HepG2 (cell line): ENCODE results near the gene CTNNAL1. TPM values are rescaled to one million over a fixed set of nuclear protein-coding genes. Genes with fewer than 3 reads are reported as not detected.
A peak's percentile ranks its signal among the peaks of the same experiment; 100 is the strongest.

Experiments
- ATAC-seq: fragments of 200-7000 bp; cut with Tn5 transposase; 3 replicates; pipeline ENCODE4 v1.9.1; 2020; ENCODE audit warnings: mild to moderate bottlenecking, moderate library complexity
- BruUV-seq: library from RNA; stranded (reverse); fragments of 400-500 nt; replicated peaks from 2 replicates; lab custom pipeline; 2021; lab: Mats Ljungman, UMichigan
- CTCF ChIA-PET: fragments of 300-600 bp; formaldehyde crosslinking; extraction: SDS; loops from one replicate; lab custom pipeline; 2021; ENCODE audit warnings: low total read pairs, inconsistent platforms, low intra/inter-chr PET ratio; lab: Yijun Ruan, JAX
- POLR2A ChIA-PET: fragments of 350-600 bp; sonication (Branson Sonifier 250); formaldehyde crosslinking; loops from one replicate; lab custom pipeline; 2020; ENCODE audit warnings: antibody characterized with exemption, inconsistent platforms; lab: Yijun Ruan, JAX
- DNase-seq: peaks from one replicate; pipeline ENCODE4 v3.0.0-alpha.2; 2015; ENCODE audit warnings: low spot score
- FAIRE-seq: peaks from 3 replicates; lab custom pipeline; 2011; peaks lifted over from hg19 to GRCh38; lab: Jason Lieb, UNC
- H2AFZ ChIP-seq: one replicate; pipeline ENCODE4 v1.6.1; 2011; ENCODE audit warnings: low read length, inconsistent platforms
- H3K27ac ChIP-seq: fragments of 300-600 bp; 3 replicates; pipeline ENCODE4 v1.8.0; 2011; ENCODE audit warnings: mixed run types, mild to moderate bottlenecking, mixed read lengths, low read length, inconsistent platforms; ENCODE audit not compliant: insufficient read depth; ENCODE audit errors: extremely low read length
- H3K27me3 ChIP-seq, 2 experiments: fragments of 200-600 bp in 1 of 2; 2 replicates in 1 of 2; 3 replicates in 1 of 2; pipeline versions ENCODE4 v1.6.0 to v1.8.0; 2011; ENCODE audit warnings: low read length in 2 of 2, mild to moderate bottlenecking in 2 of 2, moderate library complexity in 2 of 2, inconsistent platforms in 1 of 2; ENCODE audit not compliant: insufficient read depth in 2 of 2, control insufficient read depth in 1 of 2
- H3K36me3 ChIP-seq, 2 experiments: fragments of 200-600 bp in 1 of 2; replicated peaks in 1 of 2; 2 replicates in 1 of 2; 3 replicates in 1 of 2; pipeline versions ENCODE4 v1.5.1 to v1.8.0; 2011; ENCODE audit warnings: low read length in 2 of 2, inconsistent platforms in 1 of 2; ENCODE audit not compliant: insufficient read depth in 2 of 2, control insufficient read depth in 1 of 2
- H3K4me1 ChIP-seq: 2 replicates; pipeline ENCODE4 v1.5.1; 2012; ENCODE audit warnings: low read length, inconsistent platforms; ENCODE audit not compliant: insufficient read depth
- H3K4me2 ChIP-seq: 2 replicates; pipeline ENCODE4 v1.6.0; 2011; ENCODE audit warnings: low read depth, low read length, inconsistent platforms
- H3K4me3 ChIP-seq, 3 experiments: fragments of 200-600 bp in 1 of 3; sonication (generic), shearing (Covaris generic) in 1 of 3; replicated peaks in 1 of 3; 2 replicates each; pipeline ENCODE4 v1.5.1; 2011 to 2016; ENCODE audit warnings: low read length in 3 of 3, inconsistent platforms in 2 of 3, low read depth in 2 of 3, mild to moderate bottlenecking in 2 of 3, control low read depth in 1 of 3, mixed read lengths in 1 of 3; ENCODE audit not compliant: insufficient read depth in 1 of 3
- H3K79me2 ChIP-seq: one replicate; pipeline ENCODE4 v1.6.1; 2011; ENCODE audit warnings: low read length, inconsistent platforms; ENCODE audit not compliant: insufficient read depth
- H3K9ac ChIP-seq: 2 replicates; pipeline ENCODE4 v1.6.0; 2011; ENCODE audit warnings: mild to moderate bottlenecking, low read depth, low read length, inconsistent platforms; ENCODE audit not compliant: insufficient read depth
- H3K9me3 ChIP-seq: 2 replicates; pipeline ENCODE4 v1.5.1; 2012; ENCODE audit warnings: mild to moderate bottlenecking, low read length
- H4K20me1 ChIP-seq: 2 replicates; pipeline ENCODE4 v1.6.0; 2011; ENCODE audit warnings: inconsistent platforms, mild to moderate bottlenecking, low read length, moderate library complexity; ENCODE audit not compliant: insufficient read depth
- NCOA2 ChIP-seq: sonication (generic); formaldehyde crosslinking; IDR thresholded peaks from 2 replicates; pipeline ENCODE4 v1.8.0; 2022; ENCODE audit warnings: inconsistent platforms
- NCOR1 ChIP-seq: fragments of 200-600 bp; sonication (generic); IDR thresholded peaks from 2 replicates; pipeline ENCODE4 v1.7.0; 2017; ENCODE audit warnings: antibody characterized with exemption, low read length, borderline replicate concordance
- SKI ChIP-seq: fragments of 450-650 bp; IDR thresholded peaks from one replicate; pipeline ENCODE4 v1.6.1; 2018; ENCODE audit warnings: mild to moderate bottlenecking; ENCODE audit not compliant: partially characterized antibody
- SMAD9 ChIP-seq: sonication (generic); formaldehyde crosslinking; IDR thresholded peaks from 2 replicates; pipeline ENCODE4 v1.5.1; 2020; ENCODE audit warnings: mild to moderate bottlenecking, missing genetic modification reagents
- SP5 ChIP-seq: IDR thresholded peaks from 2 replicates; pipeline ENCODE4 v1.6.1; 2016; ENCODE audit warnings: low read depth, borderline replicate concordance
- STAT5B ChIP-seq: sonication (generic); formaldehyde crosslinking; IDR thresholded peaks from 2 replicates; pipeline ENCODE4 v1.4.0; 2020; ENCODE audit warnings: missing genetic modification reagents
- TP53 ChIP-seq: sonication (generic); formaldehyde crosslinking; conservative IDR thresholded peaks from 2 replicates; pipeline ENCODE4 v1.4.0; 2020; ENCODE audit warnings: missing genetic modification reagents
- ZFP36L2 ChIP-seq: sonication (generic); formaldehyde crosslinking; IDR thresholded peaks from 2 replicates; pipeline ENCODE4 v1.4.0; 2020; ENCODE audit warnings: missing genetic modification reagents
- WGBS: methylation state at CpG from one replicate; pipeline ENCODE4 v1.1.6; 2017; ENCODE audit warnings: low lambda C conversion rate; 5-methylcytosine and 5-hydroxymethylcytosine counted together
- in situ Hi-C: cut with HindIII; loops from 2 replicates; pipeline ENCODE4 v1.10.0; 2017; ENCODE audit warnings: low pct_unique_long_range_greater_than_20kb; ENCODE audit not compliant: extremely low pct_ligation_motif_present
- intact Hi-C: fragments of 100-400 bp; cut with micrococcal nuclease; formaldehyde crosslinking; loops from one replicate; pipeline ENCODE4 v1.10.0; 2022; ENCODE audit not compliant: unreplicated experiment
- polyA plus RNA-seq, 8 experiments: library from polyadenylated mRNA; depleted of rRNA in 3 of 8; stranded (reverse) in 7 of 8; unstranded in 1 of 8; fragments of >200 nt; fragmentation: Illumina TruSeq in 4 of 8; extraction: Trizol in 4 of 8; gene quantifications; 2 replicates each; pipeline versions ENCODE4 v1.2.1 to v1.2.3, GENCODE V29; 2011 to 2016; ENCODE audit warnings: low read depth in 4 of 8, missing spikeins in 1 of 8, mixed read lengths in 1 of 8; ENCODE audit not compliant: insufficient read depth in 1 of 8
- total RNA-seq, 5 experiments: library from RNA; depleted of rRNA; stranded (reverse); fragments of >200 nt; fragmentation: Illumina TruSeq; extraction: Trizol; gene quantifications; 2 replicates each; pipeline ENCODE4 v1.2.3, GENCODE V29; 2016; ENCODE audit warnings: low read depth in 1 of 5
- TF ChIP-seq, protein P1 (sequence below): sonication (generic); formaldehyde crosslinking; IDR thresholded peaks from 2 replicates; pipeline ENCODE4 v1.4.0; 2020; ENCODE audit warnings: mild to moderate bottlenecking, missing genetic modification reagents
- TF ChIP-seq, protein P2 (sequence below): sonication (generic); formaldehyde crosslinking; IDR thresholded peaks from 2 replicates; pipeline ENCODE4 v1.4.0; 2020; ENCODE audit warnings: mild to moderate bottlenecking, missing genetic modification reagents
- TF ChIP-seq, protein P3 (sequence below): sonication (generic); formaldehyde crosslinking; IDR thresholded peaks from 2 replicates; pipeline ENCODE4 v1.4.0; 2020; ENCODE audit warnings: missing genetic modification reagents
- TF ChIP-seq, protein P4 (sequence below): sonication (generic); formaldehyde crosslinking; IDR thresholded peaks from 2 replicates; pipeline ENCODE4 v1.5.0; 2020; ENCODE audit warnings: missing genetic modification reagents

CTNNAL1 gene
- total and polyA plus RNA-seq, 2 of the 13 experiments (the other 11 are each of a cell fraction or from before 2014, with no cell fraction given) = 32.0 to 162 TPM

DNA sequence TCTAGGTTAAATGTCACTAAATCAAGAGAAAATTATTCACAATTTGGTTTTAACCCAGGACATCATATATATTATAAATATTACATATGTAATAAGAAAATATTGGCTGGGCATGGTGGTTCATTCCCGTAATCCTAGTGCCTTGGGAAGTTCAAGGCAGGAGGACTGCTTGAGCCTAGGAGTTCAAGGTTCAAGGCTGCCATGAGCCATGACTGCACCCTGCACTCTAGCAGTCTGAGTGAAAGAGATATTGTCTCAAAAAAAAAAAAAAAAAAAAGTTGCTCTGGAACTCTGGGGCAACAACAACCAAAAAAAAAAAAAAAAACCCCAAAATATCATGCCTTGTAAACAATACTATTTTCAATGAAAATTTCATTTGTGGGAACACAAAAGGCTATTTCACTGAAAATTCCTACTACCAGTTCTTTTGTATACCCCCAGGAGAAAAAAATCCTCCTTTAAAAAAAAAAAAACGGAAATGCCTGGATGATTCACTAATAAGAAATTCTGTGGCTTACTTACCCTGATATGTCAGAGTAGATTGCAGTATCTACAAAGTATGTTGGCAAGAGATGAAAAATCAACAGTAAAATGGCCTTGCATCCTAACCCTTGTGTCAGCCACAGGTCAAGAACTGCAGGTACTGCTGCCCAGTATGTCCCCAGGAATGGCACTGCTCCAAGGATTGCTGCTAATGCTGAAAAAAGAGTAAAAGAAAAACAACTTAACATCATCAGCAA lies 22.6 kb upstream of the CTNNAL1 start:
- ATAC-seq = peak; percentile 86
- no peak overlapping the region for H3K4me3 ChIP-seq
- peak; percentile 50 for FAIRE-seq
- TF ChIP-seq SP5 (CRISPR knock-in tag) = peak; percentile 13; the same call in 1 of the 2 replicates
- TF ChIP-seq ZFP36L2 (CRISPR knock-in tag) = no peak
- TF ChIP-seq TP53 (CRISPR knock-in tag) = no peak
- TF ChIP-seq STAT5B = no peak
- TF ChIP-seq, protein P1, sequence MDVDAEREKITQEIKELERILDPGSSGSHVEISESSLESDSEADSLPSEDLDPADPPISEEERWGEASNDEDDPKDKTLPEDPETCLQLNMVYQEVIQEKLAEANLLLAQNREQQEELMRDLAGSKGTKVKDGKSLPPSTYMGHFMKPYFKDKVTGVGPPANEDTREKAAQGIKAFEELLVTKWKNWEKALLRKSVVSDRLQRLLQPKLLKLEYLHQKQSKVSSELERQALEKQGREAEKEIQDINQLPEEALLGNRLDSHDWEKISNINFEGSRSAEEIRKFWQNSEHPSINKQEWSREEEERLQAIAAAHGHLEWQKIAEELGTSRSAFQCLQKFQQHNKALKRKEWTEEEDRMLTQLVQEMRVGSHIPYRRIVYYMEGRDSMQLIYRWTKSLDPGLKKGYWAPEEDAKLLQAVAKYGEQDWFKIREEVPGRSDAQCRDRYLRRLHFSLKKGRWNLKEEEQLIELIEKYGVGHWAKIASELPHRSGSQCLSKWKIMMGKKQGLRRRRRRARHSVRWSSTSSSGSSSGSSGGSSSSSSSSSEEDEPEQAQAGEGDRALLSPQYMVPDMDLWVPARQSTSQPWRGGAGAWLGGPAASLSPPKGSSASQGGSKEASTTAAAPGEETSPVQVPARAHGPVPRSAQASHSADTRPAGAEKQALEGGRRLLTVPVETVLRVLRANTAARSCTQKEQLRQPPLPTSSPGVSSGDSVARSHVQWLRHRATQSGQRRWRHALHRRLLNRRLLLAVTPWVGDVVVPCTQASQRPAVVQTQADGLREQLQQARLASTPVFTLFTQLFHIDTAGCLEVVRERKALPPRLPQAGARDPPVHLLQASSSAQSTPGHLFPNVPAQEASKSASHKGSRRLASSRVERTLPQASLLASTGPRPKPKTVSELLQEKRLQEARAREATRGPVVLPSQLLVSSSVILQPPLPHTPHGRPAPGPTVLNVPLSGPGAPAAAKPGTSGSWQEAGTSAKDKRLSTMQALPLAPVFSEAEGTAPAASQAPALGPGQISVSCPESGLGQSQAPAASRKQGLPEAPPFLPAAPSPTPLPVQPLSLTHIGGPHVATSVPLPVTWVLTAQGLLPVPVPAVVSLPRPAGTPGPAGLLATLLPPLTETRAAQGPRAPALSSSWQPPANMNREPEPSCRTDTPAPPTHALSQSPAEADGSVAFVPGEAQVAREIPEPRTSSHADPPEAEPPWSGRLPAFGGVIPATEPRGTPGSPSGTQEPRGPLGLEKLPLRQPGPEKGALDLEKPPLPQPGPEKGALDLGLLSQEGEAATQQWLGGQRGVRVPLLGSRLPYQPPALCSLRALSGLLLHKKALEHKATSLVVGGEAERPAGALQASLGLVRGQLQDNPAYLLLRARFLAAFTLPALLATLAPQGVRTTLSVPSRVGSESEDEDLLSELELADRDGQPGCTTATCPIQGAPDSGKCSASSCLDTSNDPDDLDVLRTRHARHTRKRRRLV (CRISPR knock-in tag) = no peak
- peak; percentile 68 for TF ChIP-seq NCOA2 (CRISPR knock-in tag)
- TF ChIP-seq SKI = peak; percentile 27
- TF ChIP-seq, protein P2, sequence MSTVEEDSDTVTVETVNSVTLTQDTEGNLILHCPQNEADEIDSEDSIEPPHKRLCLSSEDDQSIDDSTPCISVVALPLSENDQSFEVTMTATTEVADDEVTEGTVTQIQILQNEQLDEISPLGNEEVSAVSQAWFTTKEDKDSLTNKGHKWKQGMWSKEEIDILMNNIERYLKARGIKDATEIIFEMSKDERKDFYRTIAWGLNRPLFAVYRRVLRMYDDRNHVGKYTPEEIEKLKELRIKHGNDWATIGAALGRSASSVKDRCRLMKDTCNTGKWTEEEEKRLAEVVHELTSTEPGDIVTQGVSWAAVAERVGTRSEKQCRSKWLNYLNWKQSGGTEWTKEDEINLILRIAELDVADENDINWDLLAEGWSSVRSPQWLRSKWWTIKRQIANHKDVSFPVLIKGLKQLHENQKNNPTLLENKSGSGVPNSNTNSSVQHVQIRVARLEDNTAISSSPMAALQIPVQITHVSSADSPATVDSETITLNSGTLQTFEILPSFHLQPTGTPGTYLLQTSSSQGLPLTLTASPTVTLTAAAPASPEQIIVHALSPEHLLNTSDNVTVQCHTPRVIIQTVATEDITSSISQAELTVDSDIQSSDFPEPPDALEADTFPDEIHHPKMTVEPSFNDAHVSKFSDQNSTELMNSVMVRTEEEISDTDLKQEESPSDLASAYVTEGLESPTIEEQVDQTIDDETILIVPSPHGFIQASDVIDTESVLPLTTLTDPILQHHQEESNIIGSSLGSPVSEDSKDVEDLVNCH (CRISPR knock-in tag) = no peak
- peak; percentile 59 for TF ChIP-seq NCOR1
- no peak for TF ChIP-seq SMAD9
- TF ChIP-seq, protein P3, sequence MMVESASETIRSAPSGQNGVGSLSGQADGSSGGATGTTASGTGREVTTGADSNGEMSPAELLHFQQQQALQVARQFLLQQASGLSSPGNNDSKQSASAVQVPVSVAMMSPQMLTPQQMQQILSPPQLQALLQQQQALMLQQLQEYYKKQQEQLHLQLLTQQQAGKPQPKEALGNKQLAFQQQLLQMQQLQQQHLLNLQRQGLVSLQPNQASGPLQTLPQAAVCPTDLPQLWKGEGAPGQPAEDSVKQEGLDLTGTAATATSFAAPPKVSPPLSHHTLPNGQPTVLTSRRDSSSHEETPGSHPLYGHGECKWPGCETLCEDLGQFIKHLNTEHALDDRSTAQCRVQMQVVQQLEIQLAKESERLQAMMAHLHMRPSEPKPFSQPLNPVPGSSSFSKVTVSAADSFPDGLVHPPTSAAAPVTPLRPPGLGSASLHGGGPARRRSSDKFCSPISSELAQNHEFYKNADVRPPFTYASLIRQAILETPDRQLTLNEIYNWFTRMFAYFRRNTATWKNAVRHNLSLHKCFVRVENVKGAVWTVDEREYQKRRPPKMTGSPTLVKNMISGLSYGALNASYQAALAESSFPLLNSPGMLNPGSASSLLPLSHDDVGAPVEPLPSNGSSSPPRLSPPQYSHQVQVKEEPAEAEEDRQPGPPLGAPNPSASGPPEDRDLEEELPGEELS (CRISPR knock-in tag) = peak; percentile 46; the same call in 1 of the 2 replicates
- TF ChIP-seq, protein P4, sequence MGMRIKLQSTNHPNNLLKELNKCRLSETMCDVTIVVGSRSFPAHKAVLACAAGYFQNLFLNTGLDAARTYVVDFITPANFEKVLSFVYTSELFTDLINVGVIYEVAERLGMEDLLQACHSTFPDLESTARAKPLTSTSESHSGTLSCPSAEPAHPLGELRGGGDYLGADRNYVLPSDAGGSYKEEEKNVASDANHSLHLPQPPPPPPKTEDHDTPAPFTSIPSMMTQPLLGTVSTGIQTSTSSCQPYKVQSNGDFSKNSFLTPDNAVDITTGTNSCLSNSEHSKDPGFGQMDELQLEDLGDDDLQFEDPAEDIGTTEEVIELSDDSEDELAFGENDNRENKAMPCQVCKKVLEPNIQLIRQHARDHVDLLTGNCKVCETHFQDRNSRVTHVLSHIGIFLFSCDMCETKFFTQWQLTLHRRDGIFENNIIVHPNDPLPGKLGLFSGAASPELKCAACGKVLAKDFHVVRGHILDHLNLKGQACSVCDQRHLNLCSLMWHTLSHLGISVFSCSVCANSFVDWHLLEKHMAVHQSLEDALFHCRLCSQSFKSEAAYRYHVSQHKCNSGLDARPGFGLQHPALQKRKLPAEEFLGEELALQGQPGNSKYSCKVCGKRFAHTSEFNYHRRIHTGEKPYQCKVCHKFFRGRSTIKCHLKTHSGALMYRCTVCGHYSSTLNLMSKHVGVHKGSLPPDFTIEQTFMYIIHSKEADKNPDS = no peak

More for the DNA sequence above, 22.6 kb upstream of the CTNNAL1 start:
- in situ Hi-C loops (no loop called here), intact Hi-C loops (loop anchor here (5.0 to 10.0 kb wide), 2 partner anchors 46 to 79 kb away; partner anchors contain the start of gene TMEM245)
- no TSS peak for BruUV-seq
- Histone ChIP-seq H4K20me1 (no peaks in the 10 kb centered on the region), H2AFZ (no peak overlapping the region), H3K9me3 (no peaks in the 10 kb centered on the region), H3K4me1 (peaks cover 46% of the 10 kb centered on the region), H3K79me2 (no peaks in the 10 kb centered on the region), H3K27me3 (no peaks in the 10 kb centered on the region), H3K27ac (peak overlapping the region; percentile 63), H3K36me3 (peaks cover 5 to 38% of the 10 kb centered on the region in 2 experiments), H3K9ac (no peak overlapping the region), H3K4me2 (peak overlapping the region; percentile 25; the same call in 1 of the 2 replicates)
- WGBS = 36% methylated on average over 2 of the region's 2 CpGs
- peak; percentile 90 for DNase-seq
- CTCF ChIA-PET = no interaction called here
- POLR2A ChIA-PET = interaction anchor here (1.1 kb wide), 1 partner anchor 84 kb away, joined by 3 read pairs; the partner anchor contains the start of gene TMEM245
